ENCODE measurements around the gene VCP. TPM values are rescaled to one million over a fixed set of nuclear protein-coding genes. Genes with fewer than 3 reads are reported as not detected.

Gene VCP
- total RNA-seq, 1 experiment from 2014 or later, result 208 TPM

DNA sequence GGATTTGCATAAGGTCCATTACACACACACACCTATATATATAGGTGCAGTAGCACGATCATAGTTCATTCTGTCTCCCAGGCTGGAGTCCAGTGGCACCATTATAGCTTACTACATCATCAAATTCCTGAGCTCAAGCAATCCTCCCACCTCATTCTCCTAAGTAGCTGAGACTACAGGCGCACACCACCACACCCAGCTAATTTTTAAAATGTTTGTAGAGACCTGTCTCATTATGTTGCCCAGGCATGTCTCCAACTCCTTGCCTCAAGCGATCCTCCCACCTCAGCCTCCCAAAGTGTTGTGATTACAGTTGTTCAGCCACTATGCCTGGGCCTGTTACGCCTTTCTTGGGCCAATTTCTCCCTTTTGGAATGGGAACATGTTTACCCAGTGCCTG lies 43.2 kb downstream of the VCP start:
- TF ChIP-seq, protein P1, sequence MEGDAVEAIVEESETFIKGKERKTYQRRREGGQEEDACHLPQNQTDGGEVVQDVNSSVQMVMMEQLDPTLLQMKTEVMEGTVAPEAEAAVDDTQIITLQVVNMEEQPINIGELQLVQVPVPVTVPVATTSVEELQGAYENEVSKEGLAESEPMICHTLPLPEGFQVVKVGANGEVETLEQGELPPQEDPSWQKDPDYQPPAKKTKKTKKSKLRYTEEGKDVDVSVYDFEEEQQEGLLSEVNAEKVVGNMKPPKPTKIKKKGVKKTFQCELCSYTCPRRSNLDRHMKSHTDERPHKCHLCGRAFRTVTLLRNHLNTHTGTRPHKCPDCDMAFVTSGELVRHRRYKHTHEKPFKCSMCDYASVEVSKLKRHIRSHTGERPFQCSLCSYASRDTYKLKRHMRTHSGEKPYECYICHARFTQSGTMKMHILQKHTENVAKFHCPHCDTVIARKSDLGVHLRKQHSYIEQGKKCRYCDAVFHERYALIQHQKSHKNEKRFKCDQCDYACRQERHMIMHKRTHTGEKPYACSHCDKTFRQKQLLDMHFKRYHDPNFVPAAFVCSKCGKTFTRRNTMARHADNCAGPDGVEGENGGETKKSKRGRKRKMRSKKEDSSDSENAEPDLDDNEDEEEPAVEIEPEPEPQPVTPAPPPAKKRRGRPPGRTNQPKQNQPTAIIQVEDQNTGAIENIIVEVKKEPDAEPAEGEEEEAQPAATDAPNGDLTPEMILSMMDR (IDR thresholded peaks at IDR 0.05; ENCODE audit: unreplicated experiment), result no peak
- Mint-ChIP-seq H3K9me3 (ENCODE audit: low read depth, unreplicated experiment) (no peaks in the 10 kb centered on the region), H3K4me1 (ENCODE audit: low read depth, unreplicated experiment) (peaks cover 10% of the 10 kb centered on the region), H3K36me3 (ENCODE audit: insufficient read depth, unreplicated experiment) (peaks cover 16% of the 10 kb centered on the region), H3K4me3 (ENCODE audit: low read depth, unreplicated experiment) (no peak overlapping the region), H3K27ac (ENCODE audit: unreplicated experiment) (no peak overlapping the region), H3K27me3 (ENCODE audit: unreplicated experiment) (no peaks in the 10 kb centered on the region)
- intact Hi-C loops (cut with micrococcal nuclease; ENCODE audit: unreplicated experiment), result no loop called here
- BruUV-seq (replicated peaks), result no TSS peak
- no peak for DNase-seq
- CTCF ChIA-PET, result interaction anchor here (0.6 kb wide), 1 partner anchor 607 kb away, joined by 3 read pairs; no protein-coding TSS in a partner anchor

DNA sequence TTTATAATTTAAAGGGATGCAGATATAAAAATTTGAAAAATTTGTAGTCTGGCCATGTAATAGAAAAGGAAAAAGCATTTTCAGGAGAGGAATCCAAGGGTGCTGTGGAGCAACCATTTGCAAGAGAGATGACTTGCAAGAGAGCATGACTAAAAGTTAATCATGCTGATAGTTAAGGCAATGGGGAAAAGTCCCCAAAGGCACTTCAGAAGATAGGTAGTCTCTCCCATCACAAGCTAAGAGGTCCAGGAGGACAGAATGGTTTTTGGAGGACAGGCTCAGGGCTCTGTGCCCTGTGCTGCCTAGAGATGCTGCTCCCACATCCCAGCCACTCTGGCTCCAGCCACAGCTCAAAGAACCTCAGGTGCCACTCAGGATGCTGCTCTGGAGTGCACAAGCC lies 44.1 kb downstream of the VCP start:
- no peaks in the 10 kb centered on the region for H3K9me3 Mint-ChIP-seq (ENCODE audit: low read depth, unreplicated experiment)
- peaks cover 10% of the 10 kb centered on the region for H3K4me1 Mint-ChIP-seq (ENCODE audit: low read depth, unreplicated experiment)
- H3K4me3 Mint-ChIP-seq (ENCODE audit: low read depth, unreplicated experiment), result no peak overlapping the region
- H3K27ac Mint-ChIP-seq (ENCODE audit: unreplicated experiment), result no peak overlapping the region
- H3K36me3 Mint-ChIP-seq (ENCODE audit: insufficient read depth, unreplicated experiment), result peaks cover 20% of the 10 kb centered on the region
- no peak for DNase-seq
- no peaks in the 10 kb centered on the region for H3K27me3 Mint-ChIP-seq (ENCODE audit: unreplicated experiment)
- TF ChIP-seq, protein P1 (IDR thresholded peaks at IDR 0.05; ENCODE audit: unreplicated experiment), result no peak
- no TSS peak for BruUV-seq (replicated peaks)
- CTCF ChIA-PET, result no interaction called here
- intact Hi-C loops (cut with micrococcal nuclease; ENCODE audit: unreplicated experiment), result no loop called here

DNA sequence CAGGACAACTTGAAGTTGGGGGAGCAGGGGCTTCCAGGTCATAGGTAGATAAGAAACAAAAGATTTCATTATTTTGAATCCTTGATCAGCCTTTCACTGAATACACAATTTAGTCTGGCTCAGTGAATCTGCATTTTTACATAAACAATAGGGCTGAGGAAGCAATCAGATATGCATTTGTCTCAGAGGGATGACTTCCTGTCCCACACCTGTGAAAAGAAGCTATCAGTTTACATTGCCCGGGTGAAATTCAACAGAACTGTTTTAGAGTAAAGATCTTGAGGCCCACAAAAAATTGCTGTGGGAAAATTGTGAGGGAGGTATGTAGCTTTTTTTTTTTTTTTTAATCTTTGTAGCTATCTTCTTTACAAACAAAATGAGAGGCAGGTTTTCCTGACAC lies 44.6 kb downstream of the VCP start:
- Mint-ChIP-seq H3K9me3 (ENCODE audit: low read depth, unreplicated experiment) (no peaks in the 10 kb centered on the region), H3K36me3 (ENCODE audit: insufficient read depth, unreplicated experiment) (peaks cover 22% of the 10 kb centered on the region), H3K4me3 (ENCODE audit: low read depth, unreplicated experiment) (no peak overlapping the region), H3K4me1 (ENCODE audit: low read depth, unreplicated experiment) (peaks cover 10% of the 10 kb centered on the region), H3K27ac (ENCODE audit: unreplicated experiment) (no peak overlapping the region), H3K27me3 (ENCODE audit: unreplicated experiment) (no peaks in the 10 kb centered on the region)
- intact Hi-C loops (cut with micrococcal nuclease; ENCODE audit: unreplicated experiment), result no loop called here
- CTCF ChIA-PET, result no interaction called here
- TF ChIP-seq, protein P1 (IDR thresholded peaks at IDR 0.05; ENCODE audit: unreplicated experiment), result no peak
- BruUV-seq (replicated peaks), result no TSS peak
- no peak for DNase-seq

DNA sequence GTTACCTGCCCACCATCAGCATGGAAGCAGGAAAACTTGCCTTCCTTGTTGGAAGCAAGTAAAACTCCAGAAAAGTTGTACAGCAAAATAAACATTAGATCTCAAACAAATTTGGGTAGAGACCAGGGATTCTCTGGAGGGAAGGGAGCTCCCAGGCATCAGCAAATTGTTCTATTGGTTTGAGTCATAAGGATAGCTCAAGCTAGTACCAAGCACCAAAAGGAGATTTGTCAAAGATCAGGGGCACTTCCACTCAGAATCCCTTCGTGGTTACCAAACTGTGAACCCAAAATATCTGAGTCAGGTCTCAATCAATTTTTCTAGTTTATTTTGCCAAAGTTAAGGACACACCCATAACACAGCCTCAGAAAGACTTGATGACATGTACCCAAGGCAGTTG lies 45.1 kb downstream of the VCP start:
- H3K9me3 Mint-ChIP-seq (ENCODE audit: low read depth, unreplicated experiment), result no peaks in the 10 kb centered on the region
- peaks cover 26% of the 10 kb centered on the region for H3K36me3 Mint-ChIP-seq (ENCODE audit: insufficient read depth, unreplicated experiment)
- DNase-seq, result no peak
- no peaks in the 10 kb centered on the region for H3K27me3 Mint-ChIP-seq (ENCODE audit: unreplicated experiment)
- intact Hi-C loops (cut with micrococcal nuclease; ENCODE audit: unreplicated experiment), result no loop called here
- H3K4me3 Mint-ChIP-seq (ENCODE audit: low read depth, unreplicated experiment), result no peak overlapping the region
- no peak overlapping the region for H3K27ac Mint-ChIP-seq (ENCODE audit: unreplicated experiment)
- BruUV-seq (replicated peaks), result no TSS peak
- TF ChIP-seq, protein P1 (IDR thresholded peaks at IDR 0.05; ENCODE audit: unreplicated experiment), result no peak
- peaks cover 10% of the 10 kb centered on the region for H3K4me1 Mint-ChIP-seq (ENCODE audit: low read depth, unreplicated experiment)
- CTCF ChIA-PET, result no interaction called here

Measured in Calu3 (cell line).